ENCODE data around the gene DAAM2.

DAAM2 gene

DNA sequence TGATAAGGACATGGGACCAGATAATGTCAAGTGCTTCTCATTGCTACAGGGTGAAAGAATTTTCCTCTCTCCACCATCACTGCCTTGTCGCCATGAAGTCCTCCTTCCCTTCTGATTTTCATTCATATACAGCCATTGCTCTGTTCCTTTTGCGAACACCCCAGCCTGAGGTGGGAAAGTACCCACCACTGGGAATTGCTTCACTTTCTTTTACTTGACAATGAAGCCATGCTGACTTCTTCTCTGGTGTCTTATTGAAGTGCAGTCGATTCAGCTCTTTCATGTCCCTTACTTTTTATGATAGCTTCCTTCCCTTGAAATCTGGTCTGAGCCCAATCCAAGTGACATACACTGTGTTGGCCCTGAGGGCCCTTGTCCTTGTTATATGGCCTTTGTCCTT lies 16.2 kb downstream of the DAAM2 start:
- DNase-seq (ENCODE audit: low read depth), result no peak
- TF ChIP-seq, protein P1, sequence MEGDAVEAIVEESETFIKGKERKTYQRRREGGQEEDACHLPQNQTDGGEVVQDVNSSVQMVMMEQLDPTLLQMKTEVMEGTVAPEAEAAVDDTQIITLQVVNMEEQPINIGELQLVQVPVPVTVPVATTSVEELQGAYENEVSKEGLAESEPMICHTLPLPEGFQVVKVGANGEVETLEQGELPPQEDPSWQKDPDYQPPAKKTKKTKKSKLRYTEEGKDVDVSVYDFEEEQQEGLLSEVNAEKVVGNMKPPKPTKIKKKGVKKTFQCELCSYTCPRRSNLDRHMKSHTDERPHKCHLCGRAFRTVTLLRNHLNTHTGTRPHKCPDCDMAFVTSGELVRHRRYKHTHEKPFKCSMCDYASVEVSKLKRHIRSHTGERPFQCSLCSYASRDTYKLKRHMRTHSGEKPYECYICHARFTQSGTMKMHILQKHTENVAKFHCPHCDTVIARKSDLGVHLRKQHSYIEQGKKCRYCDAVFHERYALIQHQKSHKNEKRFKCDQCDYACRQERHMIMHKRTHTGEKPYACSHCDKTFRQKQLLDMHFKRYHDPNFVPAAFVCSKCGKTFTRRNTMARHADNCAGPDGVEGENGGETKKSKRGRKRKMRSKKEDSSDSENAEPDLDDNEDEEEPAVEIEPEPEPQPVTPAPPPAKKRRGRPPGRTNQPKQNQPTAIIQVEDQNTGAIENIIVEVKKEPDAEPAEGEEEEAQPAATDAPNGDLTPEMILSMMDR (IDR thresholded peaks at IDR 0.05; ENCODE audit: low read depth, low read length, missing control alignments), result no peak
- no peak overlapping the region for H3K4me3 ChIP-seq (ENCODE audit: low read depth, low read length)

DNA sequence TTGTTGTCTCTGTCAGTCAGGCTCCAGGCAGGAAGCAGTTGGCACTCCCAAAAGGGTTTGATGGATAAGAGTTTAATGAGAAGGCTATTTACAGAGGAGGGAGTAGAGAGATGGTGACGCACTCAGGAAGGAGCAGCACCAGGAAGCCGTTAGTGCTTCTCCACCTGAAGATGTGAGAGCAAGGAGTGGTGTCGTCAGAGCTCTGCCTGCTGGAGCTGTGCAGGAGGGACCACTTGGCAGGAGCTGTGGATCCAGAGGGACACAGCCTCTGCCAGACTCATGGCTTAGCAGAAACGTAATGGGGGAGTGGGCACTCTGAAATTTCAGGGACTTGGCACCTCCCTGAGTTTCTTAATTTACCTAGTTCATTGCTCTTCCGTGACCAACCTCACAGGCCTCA lies 16.8 kb downstream of the DAAM2 start:
- H3K4me3 ChIP-seq (ENCODE audit: low read depth, low read length), result no peak overlapping the region
- TF ChIP-seq, protein P1 (IDR thresholded peaks at IDR 0.05; ENCODE audit: low read depth, low read length, missing control alignments), result no peak
- DNase-seq (ENCODE audit: low read depth), result no peak

DNA sequence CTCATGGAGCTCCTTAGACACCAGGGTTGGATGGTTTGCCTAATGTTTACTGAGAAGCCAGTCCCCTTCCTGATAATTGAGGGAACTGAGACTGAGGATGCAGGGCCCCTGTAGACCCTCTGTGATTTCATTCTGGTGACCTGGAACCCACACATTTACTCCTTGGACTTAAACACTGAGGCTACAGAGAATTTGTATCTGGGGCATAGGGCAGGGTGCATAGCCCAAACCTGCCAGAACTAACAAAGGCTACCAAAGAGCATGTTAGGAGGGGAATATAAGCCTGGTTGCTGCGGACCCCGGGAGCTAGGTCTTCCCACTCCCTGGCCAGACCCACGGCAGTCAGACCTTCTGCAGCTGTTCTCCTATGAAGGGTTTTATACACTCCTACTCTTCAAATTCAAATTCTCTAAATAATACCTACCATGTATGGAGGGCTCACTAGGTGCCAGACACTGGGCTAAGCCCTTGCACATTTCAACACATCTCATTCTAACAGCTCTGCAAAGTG lies 19.7 kb downstream of the DAAM2 start:
- no peak for DNase-seq (ENCODE audit: low read depth)
- no peak overlapping the region for H3K4me3 ChIP-seq (ENCODE audit: low read depth, low read length)
- TF ChIP-seq, protein P1 (IDR thresholded peaks at IDR 0.05; ENCODE audit: low read depth, low read length, missing control alignments), result no peak

DNA sequence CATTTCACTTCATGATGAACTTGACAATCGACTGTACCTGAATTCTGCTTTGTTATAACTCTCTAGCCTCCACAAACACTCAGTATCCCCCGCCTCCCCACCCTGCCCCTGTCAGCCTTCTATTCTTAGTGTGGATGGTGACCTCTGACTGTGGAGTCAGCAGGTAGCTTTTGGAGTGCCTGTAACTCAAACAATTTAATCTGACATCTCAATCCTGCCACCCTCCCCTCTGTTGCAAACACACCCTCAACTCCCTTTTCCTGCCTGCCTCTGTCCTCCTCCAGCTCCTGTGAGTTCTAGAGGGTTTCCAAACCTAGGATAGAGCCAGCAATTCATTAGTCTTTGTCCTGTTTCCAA lies 20.3 kb downstream of the DAAM2 start:
- DNase-seq (ENCODE audit: low read depth), result no peak

DNA sequence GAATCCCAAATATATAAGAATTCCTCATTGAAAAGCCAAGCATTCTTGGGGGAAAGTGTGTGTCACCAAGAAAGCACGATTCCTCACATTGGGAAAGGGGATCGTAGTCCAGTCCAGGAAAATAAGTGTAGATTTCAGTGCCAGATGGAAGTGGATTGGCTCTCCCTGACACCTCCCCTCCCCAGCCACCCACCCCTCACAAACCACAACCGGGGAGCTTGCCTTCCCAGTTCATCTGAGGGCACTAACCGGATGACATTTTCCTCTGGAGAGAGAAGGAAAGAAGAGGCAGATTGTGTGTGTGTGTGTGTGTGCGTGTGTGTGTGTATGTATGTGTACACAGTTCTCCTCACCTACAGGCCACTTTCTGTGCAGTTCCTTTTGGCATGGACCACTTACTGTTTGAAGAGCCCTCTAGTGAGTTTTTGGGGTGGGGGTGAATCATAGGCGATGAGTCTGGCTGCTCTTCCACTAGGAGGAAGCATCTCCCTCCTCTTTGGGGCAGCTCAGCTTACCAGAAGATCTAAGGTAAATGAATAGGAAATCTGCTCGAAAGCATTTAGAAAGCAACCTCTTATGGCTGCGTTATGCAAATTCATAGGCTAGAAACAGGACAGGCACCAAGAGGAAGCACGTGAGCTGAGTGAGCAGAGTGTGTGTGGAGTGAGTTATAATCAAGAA lies 20.8 kb downstream of the DAAM2 start:
- no peak overlapping the region for H3K4me3 ChIP-seq (ENCODE audit: low read depth, low read length)
- DNase-seq (ENCODE audit: low read depth), result peak; percentile 19
- TF ChIP-seq, protein P1 (IDR thresholded peaks at IDR 0.05; ENCODE audit: low read depth, low read length, missing control alignments), result no peak

More for the DNA sequence above, 20.3 kb downstream of the DAAM2 start:
- H3K4me3 ChIP-seq (ENCODE audit: low read depth, low read length), result no peak overlapping the region
- TF ChIP-seq, protein P1 (IDR thresholded peaks at IDR 0.05; ENCODE audit: low read depth, low read length, missing control alignments), result no peak

DNA sequence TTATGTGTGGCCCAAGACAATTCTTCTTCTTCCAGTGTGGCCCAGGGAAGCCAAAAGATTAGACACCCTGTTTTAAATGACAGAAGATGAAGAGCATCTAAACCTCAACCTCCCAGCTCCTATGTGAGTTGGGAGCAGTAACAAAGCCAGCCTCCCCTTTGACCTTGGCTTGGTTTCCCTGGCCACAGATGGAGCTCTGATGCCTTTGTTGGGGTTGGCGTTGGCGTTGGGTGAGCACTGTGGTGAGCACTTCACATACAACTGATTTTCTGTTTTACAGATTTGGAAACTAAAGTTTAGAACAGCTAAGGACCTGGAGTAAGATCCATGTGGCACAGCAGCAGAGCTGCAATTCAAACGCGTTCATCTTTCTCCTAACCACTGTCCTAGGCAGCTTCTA lies 22.1 kb downstream of the DAAM2 start:
- no peak overlapping the region for H3K4me3 ChIP-seq (ENCODE audit: low read depth, low read length)
- no peak for DNase-seq (ENCODE audit: low read depth)
- TF ChIP-seq, protein P1 (IDR thresholded peaks at IDR 0.05; ENCODE audit: low read depth, low read length, missing control alignments), result no peak

DNA sequence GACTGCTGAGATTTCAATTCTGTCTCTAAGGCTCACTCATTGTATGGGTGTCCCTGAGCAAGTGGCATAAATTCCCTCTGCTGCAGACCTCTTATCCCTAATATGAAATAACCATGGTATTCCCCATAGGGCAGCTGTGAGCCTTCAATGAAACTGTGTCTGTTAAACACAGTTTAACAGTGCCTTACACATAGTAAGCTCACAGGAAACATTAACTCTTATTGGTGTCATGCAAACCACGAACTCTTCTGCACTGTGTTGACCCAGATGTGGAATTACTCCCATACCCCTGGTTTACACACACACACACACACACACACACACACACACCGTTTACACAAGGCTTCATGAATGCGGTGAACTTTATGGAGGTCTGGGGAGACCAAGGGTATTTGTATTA lies 23.2 kb downstream of the DAAM2 start:
- DNase-seq (ENCODE audit: low read depth), result no peak
- no peak overlapping the region for H3K4me3 ChIP-seq (ENCODE audit: low read depth, low read length)
- TF ChIP-seq, protein P1 (IDR thresholded peaks at IDR 0.05; ENCODE audit: low read depth, low read length, missing control alignments), result no peak

All from GM12864 (cell line).